Skeletal muscle tissue (tissue), 4 donors: Measurements from ENCODE around the gene MYO3B. TPM values are rescaled to one million over a fixed set of nuclear protein-coding genes. Genes with fewer than 3 reads are reported as not detected.

Source experiments
- H3K27ac ChIP-seq: one replicate; pipeline ENCODE4 v1.7.0; 2013; ENCODE audit warnings: mild to moderate bottlenecking, low read depth, low read length, inconsistent platforms
- H3K27me3 ChIP-seq, 3 donors: one replicate each; pipeline ENCODE4 v1.7.0; 2013; ENCODE audit warnings: low read length in 3 of 3; ENCODE audit not compliant: control insufficient read depth in 3 of 3, insufficient read depth in 3 of 3
- H3K36me3 ChIP-seq, 3 donors: one replicate each; pipeline ENCODE4 v1.7.0; 2013; ENCODE audit warnings: low read length in 3 of 3; ENCODE audit not compliant: control insufficient read depth in 3 of 3, insufficient read depth in 3 of 3
- H3K4me1 ChIP-seq, 3 donors: one replicate each; pipeline ENCODE4 v1.7.0; 2013; ENCODE audit warnings: low read length in 3 of 3, mild to moderate bottlenecking in 3 of 3; ENCODE audit not compliant: control insufficient read depth in 3 of 3, insufficient read depth in 3 of 3
- H3K4me3 ChIP-seq, 3 donors: one replicate each; pipeline ENCODE4 v1.7.0; 2013; ENCODE audit warnings: low read length in 3 of 3
- H3K9ac ChIP-seq, 3 donors: one replicate each; pipeline ENCODE4 v1.7.0; 2013; ENCODE audit warnings: low read length in 3 of 3, mild to moderate bottlenecking in 3 of 3, moderate library complexity in 2 of 3, low read depth in 1 of 3
- H3K9me3 ChIP-seq, 3 donors: one replicate each; pipeline ENCODE4 v1.7.0; 2013; ENCODE audit warnings: low read length in 3 of 3; ENCODE audit not compliant: control insufficient read depth in 3 of 3
- total RNA-seq: library from RNA; depleted of rRNA; stranded (reverse); fragments of >200 nt; gene quantifications from one replicate; pipeline ENCODE4 v1.2.3, GENCODE V29; 2014
- donor health status: Osteomylitis.

The MYO3B gene
- total RNA-seq, 1 donor from 2014 or later = under 0.01 TPM

DNA sequence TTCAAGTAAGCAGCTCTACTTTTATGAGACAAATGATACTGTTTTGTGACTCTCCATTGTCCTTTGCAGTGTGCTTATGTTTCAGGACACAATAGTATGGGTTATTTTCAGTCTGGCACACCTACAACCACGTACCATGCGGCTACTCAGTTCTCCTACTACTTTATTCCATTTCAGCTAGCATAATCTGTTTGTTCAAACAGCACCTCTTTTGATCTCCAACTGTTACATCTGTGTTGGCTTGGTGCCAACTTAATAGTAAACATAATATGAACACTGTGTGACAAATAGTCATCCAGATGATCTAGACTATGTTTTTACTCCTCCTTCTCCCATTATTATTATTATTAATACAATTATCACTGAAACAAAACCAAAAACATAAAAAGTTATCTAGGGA is 40.5 kb downstream of the MYO3B start:
- no peaks in the 10 kb centered on the region for H3K27me3 ChIP-seq
- H3K9ac ChIP-seq = no peak overlapping the region
- H3K4me3 ChIP-seq = no peak overlapping the region
- H3K9me3 ChIP-seq = no peaks in the 10 kb centered on the region
- peaks cover 0 to 7% (median 3%) of the 10 kb centered on the region in 3 donors for H3K4me1 ChIP-seq
- no peaks in the 10 kb centered on the region for H3K36me3 ChIP-seq
- H3K27ac ChIP-seq = no peak overlapping the region

DNA sequence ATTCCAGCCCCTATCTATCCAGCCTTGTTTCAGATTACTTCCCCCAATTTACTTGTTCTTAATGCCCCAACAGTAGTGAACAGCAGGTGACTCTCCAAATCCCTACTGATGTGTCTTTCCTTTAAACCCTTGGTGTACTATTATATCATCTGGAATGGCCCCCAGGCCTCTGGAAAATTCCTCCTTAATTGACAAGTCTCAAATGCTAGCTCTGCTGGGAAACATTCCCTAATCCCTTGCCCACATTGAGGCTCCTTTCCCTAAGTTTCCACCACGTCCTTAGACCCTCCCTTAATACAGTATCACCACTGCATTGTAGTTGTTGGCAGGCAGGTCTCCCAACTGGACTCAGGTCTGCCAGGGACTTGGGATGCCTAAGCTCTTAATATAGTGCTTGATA is 41.0 kb downstream of the MYO3B start:
- Histone ChIP-seq H3K9me3 (no peaks in the 10 kb centered on the region), H3K36me3 (no peaks in the 10 kb centered on the region), H3K4me3 (no peak overlapping the region), H3K27ac (no peak overlapping the region), H3K27me3 (no peaks in the 10 kb centered on the region), H3K9ac (no peak overlapping the region), H3K4me1 (peaks cover 0 to 7% (median 3%) of the 10 kb centered on the region in 3 donors)

DNA sequence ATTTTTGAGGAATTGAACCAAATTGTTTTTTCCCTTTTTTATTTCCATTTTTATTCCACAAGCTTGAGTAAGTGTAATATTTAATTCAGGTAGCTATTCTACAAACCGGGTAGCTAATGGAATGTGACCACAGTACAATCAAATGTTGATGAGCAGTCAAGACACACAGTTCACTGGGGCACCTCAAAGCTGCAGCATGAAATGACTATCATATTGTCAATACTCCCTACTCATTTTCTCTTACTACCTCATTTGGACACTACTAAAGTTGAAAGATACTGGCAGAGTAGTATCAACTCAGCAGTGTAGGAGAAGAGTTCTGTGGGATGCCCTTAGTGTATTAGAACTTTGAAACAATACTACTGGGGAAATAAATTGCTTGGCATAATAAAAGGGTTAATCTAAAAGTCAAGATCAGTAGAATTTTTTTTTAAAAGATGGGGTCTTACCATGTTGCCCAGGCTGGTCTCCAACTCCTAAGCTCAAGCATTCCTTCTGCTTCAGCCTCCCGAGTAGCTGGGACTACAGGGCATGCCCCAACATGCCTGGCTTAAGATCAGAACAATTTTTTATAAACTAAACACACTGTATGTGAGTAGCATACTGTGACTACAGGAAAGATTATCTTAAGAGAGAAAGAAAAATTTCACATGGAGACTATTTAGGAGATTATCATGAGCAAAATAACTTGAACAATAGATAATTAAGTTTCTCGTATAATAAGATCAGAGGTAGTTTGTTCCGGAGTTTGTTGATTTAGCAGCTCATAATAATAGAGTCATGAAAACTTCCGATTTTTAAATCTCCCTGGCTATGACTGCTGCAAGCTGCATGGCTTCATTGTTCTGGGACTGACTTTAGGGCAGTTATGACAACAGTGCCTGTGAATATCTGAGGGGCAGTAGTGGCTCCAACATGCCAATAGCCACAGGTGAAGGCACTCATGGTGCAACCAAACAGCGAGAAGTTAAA is 43.7 kb downstream of the MYO3B start:
- Histone ChIP-seq H3K27ac (no peak overlapping the region), H3K9me3 (no peaks in the 10 kb centered on the region), H3K4me3 (no peak overlapping the region), H3K9ac (no peak overlapping the region), H3K27me3 (no peaks in the 10 kb centered on the region), H3K4me1 (peaks cover 0 to 7% (median 0%) of the 10 kb centered on the region in 3 donors), H3K36me3 (no peaks in the 10 kb centered on the region)

DNA sequence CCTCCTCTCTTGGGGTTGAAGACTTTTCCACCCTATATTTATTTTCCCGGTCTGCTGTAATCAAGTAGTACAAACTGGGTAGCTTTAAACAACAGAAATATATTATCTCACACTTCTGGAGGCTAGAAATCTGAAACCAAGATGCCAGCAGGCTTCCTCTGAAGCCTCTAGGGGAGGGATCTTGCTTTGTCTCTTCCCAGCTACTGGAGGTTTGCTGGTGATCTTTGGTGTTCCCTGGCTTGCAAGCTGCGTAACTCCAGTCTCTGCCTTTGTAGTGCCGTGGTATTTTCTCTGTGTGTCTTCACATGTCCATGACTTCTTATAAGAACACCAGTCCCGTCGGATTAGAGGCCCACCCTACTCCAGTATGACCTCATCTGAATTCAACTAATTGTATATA is 44.4 kb downstream of the MYO3B start:
- H3K27me3 ChIP-seq = no peaks in the 10 kb centered on the region
- H3K9ac ChIP-seq = no peak overlapping the region
- no peak overlapping the region for H3K4me3 ChIP-seq
- no peaks in the 10 kb centered on the region for H3K36me3 ChIP-seq
- H3K4me1 ChIP-seq = peaks cover 0 to 6% (median 0%) of the 10 kb centered on the region in 3 donors
- H3K9me3 ChIP-seq = no peaks in the 10 kb centered on the region
- H3K27ac ChIP-seq = no peak overlapping the region

DNA sequence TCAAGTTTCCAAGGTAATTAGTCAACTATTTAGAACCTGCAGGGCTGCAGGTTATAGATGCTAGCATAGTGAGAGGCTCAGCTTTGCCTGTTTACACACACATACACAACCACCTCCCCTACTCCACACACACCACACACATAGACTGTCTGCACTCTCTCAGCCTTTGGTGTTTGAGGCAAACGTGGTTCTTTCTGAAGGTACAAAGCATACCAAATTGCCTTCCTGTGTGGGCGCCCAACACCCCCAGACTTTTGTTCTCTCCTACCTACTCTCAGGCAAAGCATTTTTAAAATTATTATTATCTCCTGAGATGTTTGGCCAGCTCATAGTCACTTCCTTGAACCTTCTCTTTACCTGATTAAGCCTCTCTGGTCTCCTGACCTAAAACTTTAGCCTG is 44.9 kb downstream of the MYO3B start:
- H3K36me3 ChIP-seq = no peaks in the 10 kb centered on the region
- no peak overlapping the region for H3K4me3 ChIP-seq
- H3K9me3 ChIP-seq = no peaks in the 10 kb centered on the region
- no peak overlapping the region for H3K9ac ChIP-seq
- no peaks in the 10 kb centered on the region for H3K27me3 ChIP-seq
- peaks cover 0 to 3% (median 0%) of the 10 kb centered on the region in 3 donors for H3K4me1 ChIP-seq
- no peak overlapping the region for H3K27ac ChIP-seq

DNA sequence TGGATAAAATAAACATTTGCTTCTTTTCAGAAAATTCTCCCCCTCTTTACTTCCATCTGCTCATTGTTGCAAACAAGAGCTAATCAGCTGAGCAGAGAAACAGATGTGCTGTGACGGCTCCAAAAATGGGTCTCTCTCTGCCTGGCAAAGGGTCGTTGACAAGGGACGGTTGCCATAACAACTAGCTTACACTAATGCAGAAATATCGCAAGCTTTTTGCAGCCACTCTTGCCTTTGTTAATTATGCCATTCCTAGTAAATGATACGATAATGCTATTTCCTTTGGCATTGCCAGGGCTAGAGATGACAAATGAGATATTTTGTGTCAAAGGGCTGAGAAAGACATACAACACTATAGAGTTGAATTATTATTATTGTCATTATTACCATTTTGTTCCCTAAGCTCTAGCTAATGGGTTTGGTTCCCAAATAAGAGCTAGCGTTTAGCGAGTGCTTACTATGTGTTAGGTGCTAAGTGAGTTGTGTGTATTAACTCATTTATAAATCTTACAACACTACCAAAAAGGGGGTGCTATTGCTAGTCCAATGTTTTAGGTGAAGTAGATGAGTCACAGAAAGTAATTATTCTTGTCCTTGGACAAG is 46.8 kb downstream of the MYO3B start:
- Histone ChIP-seq H3K9ac (no peak overlapping the region), H3K36me3 (no peaks in the 10 kb centered on the region), H3K27me3 (no peaks in the 10 kb centered on the region), H3K9me3 (no peaks in the 10 kb centered on the region), H3K27ac (no peak overlapping the region), H3K4me1 (no peaks in the 10 kb centered on the region), H3K4me3 (no peak overlapping the region)

DNA sequence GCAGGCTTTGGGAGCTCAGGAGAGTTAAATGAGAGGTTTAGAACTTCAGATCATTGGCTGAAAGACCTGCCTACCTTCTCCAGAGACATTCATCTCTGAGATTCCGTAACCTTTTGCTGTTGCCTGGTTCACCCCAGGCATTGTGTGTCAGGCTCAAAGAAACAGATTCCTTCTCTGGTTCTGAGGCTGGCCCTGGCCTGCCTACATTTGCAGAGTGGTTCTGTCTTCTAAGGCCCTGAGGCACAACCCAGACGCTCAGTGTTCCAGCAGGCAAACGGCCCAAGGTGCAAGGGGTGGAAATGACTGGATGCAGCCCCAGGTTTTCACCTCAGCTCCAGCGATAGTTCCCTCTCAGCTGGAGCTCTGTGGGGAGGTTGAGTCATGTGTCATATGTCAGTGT is 48.3 kb downstream of the MYO3B start:
- Histone ChIP-seq H3K4me3 (no peak overlapping the region), H3K9me3 (no peaks in the 10 kb centered on the region), H3K36me3 (no peaks in the 10 kb centered on the region), H3K27ac (no peak overlapping the region), H3K9ac (no peak overlapping the region), H3K4me1 (no peaks in the 10 kb centered on the region), H3K27me3 (no peaks in the 10 kb centered on the region)

DNA sequence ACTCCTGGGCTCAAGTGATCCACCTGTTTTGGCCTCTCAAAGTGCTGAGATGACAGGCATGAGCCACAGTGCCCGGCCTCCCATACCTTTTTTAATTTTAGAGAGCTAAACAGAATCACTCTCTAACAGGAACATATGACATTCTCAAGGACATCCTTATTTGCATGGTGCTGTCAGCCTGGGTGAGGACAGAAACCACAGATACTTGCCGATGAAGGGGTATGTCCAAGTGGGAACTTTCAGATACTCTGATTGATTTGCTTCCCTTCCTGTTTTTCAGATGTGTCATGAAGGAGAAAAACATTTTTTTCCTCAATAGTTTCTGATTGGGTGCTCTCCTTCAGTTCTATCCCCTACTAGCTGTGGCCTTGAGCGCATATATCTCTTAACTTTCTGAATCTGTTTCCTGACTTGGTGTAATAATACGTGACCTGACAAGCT is 49.6 kb downstream of the MYO3B start:
- H3K36me3 ChIP-seq = no peaks in the 10 kb centered on the region
- H3K4me1 ChIP-seq = no peaks in the 10 kb centered on the region

DNA sequence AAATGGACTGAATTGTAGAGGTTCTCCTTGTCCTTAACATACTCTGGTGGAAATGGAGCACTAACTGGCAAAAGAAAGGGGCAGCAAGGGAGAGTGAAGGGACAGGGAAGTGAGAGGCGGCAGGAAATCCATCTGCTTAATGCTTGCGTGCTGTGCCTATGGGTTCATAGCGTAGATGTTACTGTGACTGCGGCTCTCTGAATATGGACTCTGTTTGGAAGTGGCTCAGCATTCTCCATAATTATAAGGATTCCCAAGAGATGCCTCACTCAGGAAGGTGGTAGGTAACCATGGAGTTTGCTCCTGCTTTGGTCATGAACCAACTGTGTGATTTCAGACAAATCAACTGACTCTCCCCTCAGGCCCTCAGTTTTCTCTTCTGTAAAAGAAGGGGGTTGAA is 50.0 kb downstream of the MYO3B start:
- H3K4me3 ChIP-seq = no peak overlapping the region
- no peaks in the 10 kb centered on the region for H3K9me3 ChIP-seq
- no peaks in the 10 kb centered on the region for H3K27me3 ChIP-seq
- no peak overlapping the region for H3K9ac ChIP-seq
- no peaks in the 10 kb centered on the region for H3K4me1 ChIP-seq
- no peak overlapping the region for H3K27ac ChIP-seq
- no peaks in the 10 kb centered on the region for H3K36me3 ChIP-seq

More for the DNA sequence above, 49.6 kb downstream of the MYO3B start:
- no peak overlapping the region for H3K4me3 ChIP-seq
- H3K27me3 ChIP-seq = no peaks in the 10 kb centered on the region
- no peak overlapping the region for H3K9ac ChIP-seq
- H3K27ac ChIP-seq = no peak overlapping the region
- no peaks in the 10 kb centered on the region for H3K9me3 ChIP-seq

DNA sequence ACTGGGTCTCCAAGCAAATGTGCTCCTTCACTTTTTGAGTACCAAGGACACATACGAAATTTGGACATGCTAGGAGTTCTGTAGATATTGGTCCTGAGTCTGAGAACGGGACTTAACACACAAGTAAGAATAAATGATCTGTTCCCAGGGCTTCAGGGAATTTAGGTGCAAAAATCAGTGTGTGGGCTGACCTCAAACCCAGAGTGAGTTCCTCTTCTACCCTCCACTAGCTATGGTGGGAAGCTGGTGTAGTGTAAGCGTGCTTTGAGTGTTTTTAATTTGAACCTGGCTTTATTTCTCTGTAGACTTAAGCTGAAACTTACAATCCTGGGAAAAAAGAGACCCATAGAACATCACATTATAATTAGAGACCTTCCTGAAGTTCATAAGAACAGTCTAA is 50.5 kb downstream of the MYO3B start:
- Histone ChIP-seq H3K36me3 (no peaks in the 10 kb centered on the region), H3K9me3 (no peaks in the 10 kb centered on the region), H3K9ac (no peak overlapping the region), H3K27ac (no peak overlapping the region), H3K27me3 (no peaks in the 10 kb centered on the region), H3K4me1 (no peaks in the 10 kb centered on the region), H3K4me3 (no peak overlapping the region)
